Trophoblast cell (in vitro differentiated cells and primary cell): ENCODE data around the gene RGS3.

Experiments used
- DNase-seq, 2 donors: peaks; one replicate each; pipeline ENCODE4 v3.0.0-alpha.2; 2016
- H2AFZ ChIP-seq: 2 replicates; pipeline ENCODE4 v1.6.1; 2013; ENCODE audit warnings: low read length, moderate library complexity, mild to moderate bottlenecking; ENCODE audit not compliant: insufficient read depth, poor library complexity
- H2AK5ac ChIP-seq: 2 replicates; pipeline ENCODE4 v1.6.1; 2013; ENCODE audit warnings: mild to moderate bottlenecking, low read length
- H2BK120ac ChIP-seq: 2 replicates; pipeline ENCODE4 v1.6.1; 2013; ENCODE audit warnings: low read length, mild to moderate bottlenecking, moderate library complexity; ENCODE audit not compliant: insufficient read depth, poor library complexity
- H2BK12ac ChIP-seq: 2 replicates; pipeline ENCODE4 v1.6.1; 2013; ENCODE audit warnings: mild to moderate bottlenecking, low read length, moderate library complexity
- H2BK5ac ChIP-seq: 2 replicates; pipeline ENCODE4 v1.6.1; 2013; ENCODE audit warnings: low read length, low read depth, moderate library complexity, mild to moderate bottlenecking; ENCODE audit not compliant: poor library complexity
- H3K14ac ChIP-seq: 2 replicates; pipeline ENCODE4 v1.6.1; 2013; ENCODE audit warnings: mild to moderate bottlenecking, low read length
- H3K18ac ChIP-seq: 2 replicates; pipeline ENCODE4 v1.6.1; 2013; ENCODE audit warnings: mild to moderate bottlenecking, low read length
- H3K23ac ChIP-seq: 2 replicates; pipeline ENCODE4 v1.6.1; 2013; ENCODE audit warnings: low read length
- H3K27ac ChIP-seq: 2 replicates; pipeline ENCODE4 v1.5.1; 2013; ENCODE audit warnings: low read depth, mild to moderate bottlenecking, inconsistent platforms, low read length, moderate library complexity
- H3K27me3 ChIP-seq: 2 replicates; pipeline ENCODE4 v1.6.1; 2013; ENCODE audit warnings: inconsistent platforms, mild to moderate bottlenecking, low read length, moderate library complexity; ENCODE audit not compliant: insufficient read depth
- H3K36me3 ChIP-seq, 2 experiments: 1 replicate in 1 of 2; 2 replicates in 1 of 2; pipeline ENCODE4 v1.6.1; 2013; ENCODE audit warnings: low read length in 2 of 2, mild to moderate bottlenecking in 2 of 2, moderate library complexity in 1 of 2; ENCODE audit not compliant: insufficient read depth in 2 of 2, control insufficient read depth in 1 of 2
- H3K4ac ChIP-seq: 2 replicates; pipeline ENCODE4 v1.6.1; 2013; ENCODE audit warnings: low read depth, mild to moderate bottlenecking, low read length, moderate library complexity
- H3K4me1 ChIP-seq, 2 experiments: 1 replicate in 1 of 2; 2 replicates in 1 of 2; pipeline ENCODE4 v1.6.1; 2013; ENCODE audit warnings: low read length in 2 of 2, mild to moderate bottlenecking in 2 of 2, moderate library complexity in 1 of 2; ENCODE audit not compliant: insufficient read depth in 2 of 2, control insufficient read depth in 1 of 2
- H3K4me2 ChIP-seq: 2 replicates; pipeline ENCODE4 v1.6.1; 2013; ENCODE audit warnings: inconsistent platforms, mild to moderate bottlenecking, low read length, moderate library complexity
- H3K4me3 ChIP-seq: 2 replicates; pipeline ENCODE4 v1.5.1; 2013; ENCODE audit warnings: mild to moderate bottlenecking, low read depth, low read length, inconsistent platforms
- H3K79me1 ChIP-seq: one replicate; pipeline ENCODE4 v1.6.1; 2013; ENCODE audit warnings: low read length
- H3K79me2 ChIP-seq: 2 replicates; pipeline ENCODE4 v1.6.1; 2013; ENCODE audit warnings: low read length, mild to moderate bottlenecking; ENCODE audit not compliant: control insufficient read depth, insufficient read depth, poor library complexity
- H3K9ac ChIP-seq: 2 replicates; pipeline ENCODE4 v1.6.1; 2013; ENCODE audit warnings: mild to moderate bottlenecking, low read length
- H3K9me3 ChIP-seq: 2 replicates; pipeline ENCODE4 v1.6.1; 2013; ENCODE audit warnings: low read depth, mild to moderate bottlenecking, control low read depth, inconsistent platforms, low read length; ENCODE audit not compliant: insufficient read depth
- H4K12ac ChIP-seq: 2 replicates; pipeline ENCODE4 v1.6.1; 2013; ENCODE audit warnings: low read depth, mild to moderate bottlenecking, low read length, moderate library complexity
- H4K8ac ChIP-seq: 2 replicates; pipeline ENCODE4 v1.6.1; 2013; ENCODE audit warnings: low read depth, mild to moderate bottlenecking, low read length, moderate library complexity
- H4K91ac ChIP-seq: one replicate; pipeline ENCODE4 v1.6.1; 2013; ENCODE audit warnings: low read depth, mild to moderate bottlenecking, low read length, moderate library complexity
- WGBS: extraction: QIAGEN DNeasy Blood & Tissue Kit; methylation state at CpG from one replicate; pipeline ENCODE4 v1.1.7; 2013; ENCODE audit warnings: missing lambda C conversion rate; ENCODE audit not compliant: insufficient read length, insufficient coverage; ENCODE audit errors: extremely low coverage; 5-methylcytosine and 5-hydroxymethylcytosine counted together

The RGS3 gene

GRCh38 chr9:113590389-113590788, 126.9 kb downstream of the RGS3 start:
- no peak overlapping the region for H2BK120ac ChIP-seq
- peaks cover 13% of the 10 kb centered on the region for H3K79me2 ChIP-seq
- H2BK12ac ChIP-seq, result no peak overlapping the region
- H3K4me3 ChIP-seq, result no peak overlapping the region
- no peak overlapping the region for H2BK5ac ChIP-seq
- H3K18ac ChIP-seq, result no peak overlapping the region
- H3K27ac ChIP-seq, result no peak overlapping the region
- H3K36me3 ChIP-seq, result peaks cover 10 to 21% of the 10 kb centered on the region in 2 experiments
- no peak overlapping the region for H4K12ac ChIP-seq
- H3K9ac ChIP-seq, result no peak overlapping the region
- H3K23ac ChIP-seq, result no peak overlapping the region
- H4K8ac ChIP-seq, result no peak overlapping the region
- H3K14ac ChIP-seq, result no peak overlapping the region
- H3K4ac ChIP-seq, result no peak overlapping the region
- no peak overlapping the region for H2AFZ ChIP-seq
- no peak for DNase-seq
- H2AK5ac ChIP-seq, result no peak overlapping the region
- no peaks in the 10 kb centered on the region for H3K27me3 ChIP-seq
- no peak overlapping the region for H4K91ac ChIP-seq
- WGBS, result no CpG with 5 or more reads among the region's 2 CpGs
- peaks cover 13% of the 10 kb centered on the region for H3K79me1 ChIP-seq
- no peaks in the 10 kb centered on the region for H3K9me3 ChIP-seq
- no peak overlapping the region for H3K4me2 ChIP-seq
- peaks cover 14 to 19% of the 10 kb centered on the region in 2 experiments for H3K4me1 ChIP-seq

DNA sequence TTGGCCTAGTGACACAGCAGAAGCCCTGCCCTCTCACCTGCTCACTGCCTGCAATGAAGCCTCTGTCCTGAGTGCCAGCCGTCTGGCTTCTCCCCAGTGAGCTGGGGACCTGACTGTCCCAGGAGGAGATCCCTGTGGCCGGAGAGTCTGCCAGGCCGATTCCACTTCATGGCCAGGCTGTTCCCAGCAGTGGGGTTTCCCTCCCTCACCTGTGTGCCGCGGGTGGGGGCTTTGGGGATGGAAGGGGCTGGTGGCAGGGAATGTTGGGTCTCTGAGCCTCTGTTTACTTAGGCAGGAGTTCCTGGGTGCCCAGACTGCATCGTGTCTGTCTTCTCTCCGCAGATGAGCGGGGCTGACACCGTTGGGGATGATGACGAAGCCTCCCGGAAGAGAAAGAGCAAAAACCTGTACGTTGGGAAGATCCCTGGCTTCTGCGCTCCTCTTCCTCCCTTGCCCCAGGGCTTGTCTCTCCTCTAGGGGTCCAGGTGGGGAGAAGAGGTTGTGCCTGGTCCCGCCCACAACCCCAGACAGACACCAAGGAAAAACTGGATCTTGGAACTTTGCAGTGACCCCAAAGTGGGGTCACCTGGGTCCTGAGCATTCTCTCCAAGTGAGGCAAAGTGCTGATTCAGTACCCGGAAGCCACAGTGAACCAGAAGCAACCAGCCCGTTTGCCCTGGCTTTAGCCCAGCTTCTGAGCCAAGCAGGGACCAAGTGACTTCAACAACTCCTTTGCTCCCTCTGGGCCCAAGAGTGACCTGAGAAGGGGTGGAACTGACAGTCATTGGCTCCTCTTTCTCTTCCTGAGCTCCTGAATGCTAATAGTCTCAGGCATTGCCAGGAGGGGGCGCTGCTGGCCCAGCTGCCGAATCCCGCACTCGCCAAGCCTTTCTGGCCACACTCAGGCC, 127.7 kb downstream of the RGS3 start:
- no peak overlapping the region for H4K12ac ChIP-seq
- no peak overlapping the region for H3K14ac ChIP-seq
- peaks cover 13% of the 10 kb centered on the region for H3K79me2 ChIP-seq
- DNase-seq, result peak; percentile 68 to 87
- H2BK12ac ChIP-seq, result no peak overlapping the region
- no peak overlapping the region for H3K27ac ChIP-seq
- no peak overlapping the region for H2AK5ac ChIP-seq
- H3K4me1 ChIP-seq, result peaks cover 18 to 25% of the 10 kb centered on the region in 2 experiments
- no peak overlapping the region for H3K18ac ChIP-seq
- H3K4me3 ChIP-seq, result no peak overlapping the region
- no peak overlapping the region for H4K91ac ChIP-seq
- no CpG with 5 or more reads among the region's 20 CpGs for WGBS
- H2BK120ac ChIP-seq, result no peak overlapping the region
- no peak overlapping the region for H3K23ac ChIP-seq
- peaks cover 10 to 22% of the 10 kb centered on the region in 2 experiments for H3K36me3 ChIP-seq
- no peak overlapping the region for H2AFZ ChIP-seq
- H4K8ac ChIP-seq, result no peak overlapping the region
- no peak overlapping the region for H3K9ac ChIP-seq
- H3K27me3 ChIP-seq, result no peaks in the 10 kb centered on the region
- H3K4ac ChIP-seq, result no peak overlapping the region
- no peak overlapping the region for H3K4me2 ChIP-seq
- no peak overlapping the region for H2BK5ac ChIP-seq
- no peaks in the 10 kb centered on the region for H3K9me3 ChIP-seq
- peaks cover 13% of the 10 kb centered on the region for H3K79me1 ChIP-seq

GRCh38 chr9:113591899-113592625, 128.5 kb downstream of the RGS3 start:
- H3K4me1 ChIP-seq, result peaks cover 18 to 31% of the 10 kb centered on the region in 2 experiments
- no peak for DNase-seq
- no peak overlapping the region for H3K4me3 ChIP-seq
- H3K9me3 ChIP-seq, result no peaks in the 10 kb centered on the region
- no peak overlapping the region for H4K12ac ChIP-seq
- H3K23ac ChIP-seq, result no peak overlapping the region
- peaks cover 14 to 26% of the 10 kb centered on the region in 2 experiments for H3K36me3 ChIP-seq
- no peak overlapping the region for H3K4me2 ChIP-seq
- H3K79me1 ChIP-seq, result peaks cover 13% of the 10 kb centered on the region
- no peak overlapping the region for H3K9ac ChIP-seq
- peak overlapping the region; percentile 4 for H4K91ac ChIP-seq
- no CpG with 5 or more reads among the region's 7 CpGs for WGBS
- no peak overlapping the region for H3K27ac ChIP-seq
- no peak overlapping the region for H2AK5ac ChIP-seq
- H3K4ac ChIP-seq, result no peak overlapping the region
- no peak overlapping the region for H2BK5ac ChIP-seq
- no peak overlapping the region for H3K14ac ChIP-seq
- H2BK120ac ChIP-seq, result no peak overlapping the region
- H2BK12ac ChIP-seq, result no peak overlapping the region
- peaks cover 13% of the 10 kb centered on the region for H3K79me2 ChIP-seq
- no peak overlapping the region for H2AFZ ChIP-seq
- no peak overlapping the region for H3K18ac ChIP-seq
- H3K27me3 ChIP-seq, result no peaks in the 10 kb centered on the region
- H4K8ac ChIP-seq, result peak overlapping the region; percentile 9

GRCh38 chr9:113592876-113593575, 129.5 kb downstream of the RGS3 start:
- Histone ChIP-seq H3K4me3 (no peak overlapping the region), H3K18ac (no peak overlapping the region), H4K8ac (no peak overlapping the region), H2BK120ac (no peak overlapping the region), H3K4me1 (peaks cover 18 to 36% of the 10 kb centered on the region in 2 experiments), H3K9ac (no peak overlapping the region), H2BK12ac (no peak overlapping the region), H3K36me3 (peaks cover 23 to 35% of the 10 kb centered on the region in 2 experiments), H2AK5ac (no peak overlapping the region), H3K4me2 (peak overlapping the region; percentile 59), H4K12ac (no peak overlapping the region), H3K79me2 (peaks cover 13% of the 10 kb centered on the region), H4K91ac (peak overlapping the region; percentile 77), H3K4ac (no peak overlapping the region), H3K23ac (no peak overlapping the region), H3K79me1 (peaks cover 11% of the 10 kb centered on the region), H3K27me3 (no peaks in the 10 kb centered on the region), H2AFZ (peak overlapping the region; percentile 45), H3K27ac (no peak overlapping the region), H3K9me3 (no peaks in the 10 kb centered on the region), H2BK5ac (peak overlapping the region; percentile 74), H3K14ac (no peak overlapping the region)
- no CpG with 5 or more reads among the region's 6 CpGs for WGBS
- DNase-seq, result no peak
